Ecto neural progenitor cell (in vitro differentiated cells): ENCODE results near the gene UBE2L5.

Experiments used
- DNase-seq: peaks from one replicate; pipeline ENCODE4 v3.0.0-alpha.2; 2018; ENCODE audit warnings: low spot score

Gene UBE2L5

DNA sequence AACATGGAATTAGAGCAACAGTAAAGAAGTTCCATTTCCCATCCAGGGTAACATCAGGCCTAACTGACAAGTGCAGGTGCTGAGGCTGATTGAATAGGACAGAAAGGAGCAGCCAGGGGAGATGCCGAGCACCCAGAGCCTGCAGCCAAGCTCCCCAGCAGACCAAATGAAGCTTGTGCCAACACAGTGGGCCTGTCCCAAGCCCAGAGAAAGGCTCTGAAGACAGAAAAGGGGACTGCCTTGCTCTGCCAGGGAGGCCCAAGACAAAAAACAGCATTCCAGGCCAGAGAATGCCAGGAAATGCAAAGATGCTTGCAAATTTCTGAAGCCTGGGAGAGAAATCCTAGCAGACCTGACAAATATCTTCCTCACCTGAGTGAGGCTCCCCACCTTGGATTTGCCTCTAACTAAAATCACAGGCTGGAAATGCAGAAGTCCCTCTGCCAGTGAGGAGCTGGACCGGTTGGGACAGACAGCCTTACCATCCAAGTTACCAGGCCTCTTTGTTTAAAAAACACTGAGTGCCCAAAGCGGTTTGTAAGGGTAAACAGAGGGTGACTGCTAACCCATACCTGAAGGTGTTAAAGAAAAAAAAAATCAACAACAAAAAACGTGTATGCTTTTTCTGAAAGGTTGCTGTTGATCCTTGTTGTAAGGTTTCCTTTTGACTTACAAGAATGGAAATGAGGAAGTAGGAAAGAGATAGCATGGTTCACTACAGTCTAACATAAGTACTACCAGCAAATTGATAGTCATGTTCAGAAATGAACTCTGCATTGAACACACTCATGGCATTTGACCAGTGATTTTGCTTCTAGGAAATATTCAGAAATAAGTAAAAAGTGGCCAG lies 55.3 kb downstream of the UBE2L5 start:
- DNase-seq: no peak
